ENCODE data around the gene PELI2. TPM values are rescaled to one million over a fixed set of nuclear protein-coding genes. Genes with fewer than 3 reads are reported as not detected.
A peak's percentile ranks its signal among the peaks of the same experiment; 100 is the strongest.

Gene PELI2
- total and polyA plus RNA-seq, 2 experiments from 2014 or later = 8.0 to 24.5 TPM

- H3K27me3 Mint-ChIP-seq (ENCODE audit: insufficient read depth, low read depth, poor library complexity) = no peaks in the 10 kb centered on the region
- H3K36me3 Mint-ChIP-seq (ENCODE audit: low read depth) = no peaks in the 10 kb centered on the region
- Histone ChIP-seq H2AFZ (no peak overlapping the region), H3K4me3 (no peak overlapping the region), H3K4me2 (no peak overlapping the region), H3K27ac (ENCODE audit: low read depth) (no peak overlapping the region), H3K9me2 (ENCODE audit: insufficient read depth) (no peaks in the 10 kb centered on the region), H3K36me3 (ENCODE audit: insufficient read depth) (no peaks in the 10 kb centered on the region), H4K20me1 (replicated peaks; ENCODE audit: insufficient read depth) (no peaks in the 10 kb centered on the region), H3K4me1 (ENCODE audit: insufficient read depth) (no peaks in the 10 kb centered on the region), H3K27me3 (ENCODE audit: insufficient read depth) (no peaks in the 10 kb centered on the region), H3F3A (replicated peaks; ENCODE audit: low read depth) (no peaks in the 10 kb centered on the region), H3K79me2 (replicated peaks; ENCODE audit: insufficient read depth) (no peaks in the 10 kb centered on the region)
- no peak overlapping the region for H3K4me3 Mint-ChIP-seq
- H3K27ac Mint-ChIP-seq = peak overlapping the region; percentile 58; the same call in 1 of the 2 replicates
- H3K4me1 Mint-ChIP-seq = no peaks in the 10 kb centered on the region; the same call in 2 of the 3 replicates
- H3K9me3 Mint-ChIP-seq = no peaks in the 10 kb centered on the region
- TF ChIP-seq EZH2 (IDR thresholded peaks at IDR 0.05; ENCODE audit: low read depth, unreplicated experiment) (no peak), STAT1 (IDR thresholded peaks at IDR 0.05; ENCODE audit: unreplicated experiment) (no peak), NANOG (IDR thresholded peaks at IDR 0.05; ENCODE audit: borderline replicate concordance) (no peak), CTCF (conservative IDR thresholded peaks at IDR 0.05; ENCODE audit: low read depth in 2 of 2) (no peak), ZNF462 (CRISPR knock-in tag; IDR thresholded peaks at IDR 0.05) (no peak), ETS1 (IDR thresholded peaks at IDR 0.05) (no peak), ZNF114 (CRISPR knock-in tag; IDR thresholded peaks at IDR 0.05) (no peak), POLR2AphosphoS5 (IDR thresholded peaks at IDR 0.05; ENCODE audit: low read depth) (no peak), CREB1 (CRISPR knock-in tag; IDR thresholded peaks at IDR 0.05; ENCODE audit: low read depth) (no peak)
- ATAC-seq (no peak), DNase-seq (ENCODE audit: low spot score) (no peak)
Measured at GRCh38 chr14:56333359-56334292, 215.4 kb downstream of the PELI2 start.

Measured in GM23338 (cell line).